NB4 (cell line): ENCODE results near the gene CDH13.

Experiments
- DNase-seq: peaks from one replicate; pipeline ENCODE4 v3.0.0; 2010; ENCODE audit warnings: low read depth
- H3K4me3 ChIP-seq: one replicate; pipeline ENCODE4 v1.5.1; 2011; ENCODE audit warnings: mild to moderate bottlenecking, low read depth, low read length, moderate library complexity
- MYC ChIP-seq: IDR thresholded peaks from 2 replicates; pipeline ENCODE4 v1.6.1; 2011; ENCODE audit warnings: low read depth, low read length
- POLR2A ChIP-seq: IDR thresholded peaks from 2 replicates; pipeline ENCODE4 v1.6.1; 2011; ENCODE audit warnings: mild to moderate bottlenecking; ENCODE audit not compliant: insufficient read length; ENCODE audit errors: extremely low read depth
- TF ChIP-seq, protein P1 (sequence below): IDR thresholded peaks from 2 replicates; pipeline ENCODE4 v1.6.1; 2011; ENCODE audit warnings: low read depth, low read length
- TF ChIP-seq, protein P2 (sequence below): IDR thresholded peaks from one replicate; pipeline ENCODE4 v1.5.1; 2012; ENCODE audit warnings: low read depth, low read length

CDH13 gene

DNA sequence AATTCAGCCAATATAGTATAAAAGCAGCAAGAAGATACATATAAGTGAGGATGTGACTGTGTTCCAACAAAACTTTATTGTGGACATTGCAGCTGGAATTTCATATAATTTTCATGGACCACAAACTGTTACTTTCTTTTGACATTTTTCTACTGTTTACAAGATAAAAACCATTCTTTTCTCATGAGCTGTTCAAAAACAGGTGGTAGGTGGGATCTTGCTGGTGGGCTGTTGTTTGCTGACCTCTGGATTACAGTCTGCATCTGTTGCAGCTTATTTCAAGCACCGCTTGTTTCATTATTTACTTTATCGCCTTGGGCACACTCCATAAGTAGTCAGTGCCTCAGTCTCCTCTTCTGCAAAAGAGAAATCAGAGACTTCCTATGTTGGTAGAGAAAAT lies 99.5 kb downstream of the CDH13 start:
- TF ChIP-seq, protein P1, sequence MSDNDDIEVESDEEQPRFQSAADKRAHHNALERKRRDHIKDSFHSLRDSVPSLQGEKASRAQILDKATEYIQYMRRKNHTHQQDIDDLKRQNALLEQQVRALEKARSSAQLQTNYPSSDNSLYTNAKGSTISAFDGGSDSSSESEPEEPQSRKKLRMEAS: no peak
- TF ChIP-seq, protein P2, sequence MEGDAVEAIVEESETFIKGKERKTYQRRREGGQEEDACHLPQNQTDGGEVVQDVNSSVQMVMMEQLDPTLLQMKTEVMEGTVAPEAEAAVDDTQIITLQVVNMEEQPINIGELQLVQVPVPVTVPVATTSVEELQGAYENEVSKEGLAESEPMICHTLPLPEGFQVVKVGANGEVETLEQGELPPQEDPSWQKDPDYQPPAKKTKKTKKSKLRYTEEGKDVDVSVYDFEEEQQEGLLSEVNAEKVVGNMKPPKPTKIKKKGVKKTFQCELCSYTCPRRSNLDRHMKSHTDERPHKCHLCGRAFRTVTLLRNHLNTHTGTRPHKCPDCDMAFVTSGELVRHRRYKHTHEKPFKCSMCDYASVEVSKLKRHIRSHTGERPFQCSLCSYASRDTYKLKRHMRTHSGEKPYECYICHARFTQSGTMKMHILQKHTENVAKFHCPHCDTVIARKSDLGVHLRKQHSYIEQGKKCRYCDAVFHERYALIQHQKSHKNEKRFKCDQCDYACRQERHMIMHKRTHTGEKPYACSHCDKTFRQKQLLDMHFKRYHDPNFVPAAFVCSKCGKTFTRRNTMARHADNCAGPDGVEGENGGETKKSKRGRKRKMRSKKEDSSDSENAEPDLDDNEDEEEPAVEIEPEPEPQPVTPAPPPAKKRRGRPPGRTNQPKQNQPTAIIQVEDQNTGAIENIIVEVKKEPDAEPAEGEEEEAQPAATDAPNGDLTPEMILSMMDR: no peak
- no peak for DNase-seq
- H3K4me3 ChIP-seq: no peak overlapping the region

DNA sequence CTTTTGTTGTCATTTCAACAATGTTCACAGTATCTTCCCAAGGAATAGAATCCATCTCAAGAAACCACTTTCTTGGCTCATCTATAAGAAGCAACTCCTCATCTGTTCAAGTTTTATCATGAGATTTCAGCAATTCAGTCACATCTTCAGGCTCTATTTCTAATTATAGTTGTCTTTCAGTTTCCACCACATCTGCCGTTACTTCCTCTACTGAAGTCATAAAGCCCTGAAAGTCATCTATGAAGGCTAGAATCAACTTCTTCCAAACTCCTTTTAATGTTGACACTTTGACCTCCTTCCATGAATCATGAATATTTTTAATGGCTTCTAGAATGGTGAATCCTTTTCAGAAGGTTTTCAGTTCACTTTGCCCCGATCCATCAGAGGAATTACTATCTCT lies 102.1 kb downstream of the CDH13 start:
- no peak overlapping the region for H3K4me3 ChIP-seq
- TF ChIP-seq MYC (no peak), POLR2A (no peak)
- TF ChIP-seq, protein P1: no peak
- TF ChIP-seq, protein P2: no peak
- DNase-seq: no peak

DNA sequence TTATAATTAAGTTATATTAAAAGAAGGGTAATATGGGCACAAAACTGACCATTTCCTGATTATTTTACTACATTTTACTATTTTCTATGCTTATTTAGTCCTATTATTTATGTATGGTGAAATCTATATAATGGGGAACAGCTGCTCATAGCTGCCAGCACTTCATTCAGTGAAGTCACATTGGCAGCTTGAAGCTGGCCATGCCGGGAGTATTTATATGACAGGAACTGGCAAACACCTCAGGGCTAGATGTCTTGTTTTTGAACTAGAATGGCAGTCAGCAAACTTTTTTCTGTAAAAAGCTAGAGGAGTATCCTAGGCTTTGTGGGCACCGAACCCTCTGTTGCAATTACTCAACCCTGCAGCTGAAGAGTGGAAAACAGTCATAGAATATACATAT lies 104.1 kb downstream of the CDH13 start:
- DNase-seq: no peak

DNA sequence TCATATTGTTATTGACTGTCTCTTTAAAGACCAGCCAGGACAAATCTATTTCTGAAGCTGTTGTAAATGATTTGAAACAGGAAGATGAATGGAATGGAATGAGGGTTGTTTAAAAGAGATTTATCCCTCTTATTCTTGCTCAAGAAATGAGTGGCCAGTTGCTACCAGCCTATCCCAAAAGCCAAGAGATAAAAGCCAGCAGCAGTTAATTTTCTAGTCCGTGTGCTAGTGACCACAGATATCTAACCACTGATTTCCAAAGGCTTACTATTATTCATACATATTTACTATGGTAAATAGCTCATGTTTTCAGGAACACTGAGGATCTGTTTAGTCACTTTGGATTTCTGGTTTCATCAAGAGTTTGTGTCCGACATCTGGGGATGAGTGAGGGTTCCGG lies 105.7 kb downstream of the CDH13 start:
- no peak for DNase-seq
- TF ChIP-seq MYC (no peak), POLR2A (no peak)
- TF ChIP-seq, protein P1: no peak
- H3K4me3 ChIP-seq: no peak overlapping the region

More for the DNA sequence above, 104.1 kb downstream of the CDH13 start:
- no peak overlapping the region for H3K4me3 ChIP-seq
- TF ChIP-seq MYC (no peak), POLR2A (no peak)
- TF ChIP-seq, protein P2: no peak
- TF ChIP-seq, protein P1: no peak

DNA sequence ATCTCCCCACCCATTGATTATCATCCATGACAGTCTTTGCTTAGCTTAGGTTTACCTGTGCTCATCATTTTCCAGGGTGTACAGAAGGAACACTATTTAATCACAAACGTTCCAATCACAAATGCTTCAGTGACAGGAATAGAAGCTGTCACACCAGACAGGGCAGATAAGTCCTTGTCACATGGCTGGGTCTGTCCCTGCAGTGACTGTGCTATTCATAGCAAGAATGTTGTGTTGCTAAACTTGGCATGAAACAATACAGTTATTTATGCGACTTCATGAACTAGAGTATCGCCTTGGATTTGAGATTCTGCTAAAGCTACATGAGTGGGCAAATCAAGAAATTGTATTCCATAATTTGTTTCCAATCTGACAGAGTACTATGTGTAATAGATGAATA lies 108.4 kb downstream of the CDH13 start:
- no peak overlapping the region for H3K4me3 ChIP-seq
- DNase-seq: no peak
- TF ChIP-seq, protein P1: no peak
- TF ChIP-seq, protein P2: no peak
- no peak for TF ChIP-seq MYC
- TF ChIP-seq POLR2A: no peak

DNA sequence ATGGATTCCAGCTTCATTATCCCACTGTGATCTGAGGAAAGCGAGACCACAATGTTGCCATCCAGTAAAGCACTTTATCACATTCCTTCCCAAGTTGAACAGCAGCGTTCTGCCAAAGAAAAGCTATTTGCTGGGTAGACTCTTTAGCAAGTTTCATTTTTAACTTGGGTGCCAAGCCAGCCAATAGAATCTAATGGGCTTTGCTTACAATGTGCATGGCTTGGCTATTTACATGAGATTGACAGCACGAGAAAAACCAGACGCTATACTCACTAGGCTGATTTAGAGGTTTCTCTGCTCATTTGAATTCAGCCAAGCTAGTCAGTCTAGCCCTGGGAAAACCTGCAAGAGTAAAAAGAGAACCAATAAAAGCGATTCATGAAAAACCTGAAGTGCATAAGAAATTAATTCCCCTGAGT lies 108.9 kb downstream of the CDH13 start:
- no peak for DNase-seq
- H3K4me3 ChIP-seq: no peak overlapping the region
- TF ChIP-seq, protein P1: no peak
- TF ChIP-seq POLR2A (no peak), MYC (no peak)
- TF ChIP-seq, protein P2: no peak
